Common myeloid progenitor, CD34-positive (primary cell): ENCODE measurements around the gene TADA3. TPM values are rescaled to one million over a fixed set of nuclear protein-coding genes. Genes with fewer than 3 reads are reported as not detected.

ENCODE experiments used
- CTCF ChIA-PET: fragments of 350-600 bp; sonication (Branson Sonifier 250); formaldehyde crosslinking; loops from one replicate; lab custom pipeline; 2021; ENCODE audit warnings: antibody characterized with exemption; lab: Charles Lee
- POLR2A ChIA-PET: fragments of 350-600 bp; sonication (Branson Sonifier 250); formaldehyde crosslinking; loops from one replicate; lab custom pipeline; 2021; ENCODE audit warnings: antibody characterized with exemption; lab: Charles Lee
- DNase-seq, 3 donors: peaks; one replicate each; pipeline versions ENCODE4 v3.0.0 to v3.0.0-alpha.2; 2013
- H3K27ac ChIP-seq, 2 experiments: 1 replicate in 1 of 2; 2 replicates in 1 of 2; pipeline ENCODE4 v1.7.0; 2013; ENCODE audit warnings: inconsistent platforms in 2 of 2, low read length in 2 of 2, mild to moderate bottlenecking in 2 of 2, low read depth in 1 of 2, moderate library complexity in 1 of 2; ENCODE audit not compliant: severe bottlenecking in 2 of 2, insufficient read depth in 1 of 2, poor library complexity in 1 of 2
- H3K27me3 ChIP-seq, 5 experiments: replicated peaks in 2 of 5; 1 replicate in 3 of 5; 2 replicates in 2 of 5; pipeline versions ENCODE4 v1.6.1 to v1.7.0; 2013; ENCODE audit warnings: low read length in 4 of 5, mild to moderate bottlenecking in 2 of 5, moderate library complexity in 2 of 5, inconsistent platforms in 1 of 5; ENCODE audit not compliant: insufficient read depth in 5 of 5, control insufficient read depth in 4 of 5
- H3K36me3 ChIP-seq, 4 experiments: 1 replicate in 2 of 4; 2 replicates in 2 of 4; pipeline versions ENCODE4 v1.6.1 to v1.7.0; 2013; ENCODE audit warnings: low read length in 3 of 4, control low read depth in 1 of 4, mild to moderate bottlenecking in 1 of 4; ENCODE audit not compliant: control insufficient read depth in 4 of 4, insufficient read depth in 4 of 4
- H3K4me1 ChIP-seq, 4 experiments: 1 replicate in 3 of 4; 2 replicates in 1 of 4; pipeline versions ENCODE4 v1.6.1 to v1.7.1; 2013; ENCODE audit warnings: low read length in 3 of 4, mild to moderate bottlenecking in 3 of 4, control low read depth in 1 of 4, inconsistent platforms in 1 of 4, moderate library complexity in 1 of 4; ENCODE audit not compliant: control insufficient read depth in 4 of 4, insufficient read depth in 4 of 4; ENCODE audit errors: control extremely low read depth in 1 of 4
- H3K4me3 ChIP-seq, 7 experiments: 1 replicate in 4 of 7; 2 replicates in 3 of 7; pipeline versions ENCODE4 v1.5.1 to v1.7.0; 2013; ENCODE audit warnings: mild to moderate bottlenecking in 7 of 7, low read length in 6 of 7, moderate library complexity in 6 of 7, inconsistent platforms in 2 of 7, low read depth in 2 of 7, control low read depth in 1 of 7; ENCODE audit not compliant: insufficient read depth in 4 of 7, control insufficient read depth in 1 of 7; ENCODE audit errors: extremely low read depth in 1 of 7
- H3K9me3 ChIP-seq, 5 experiments: 1 replicate in 4 of 5; 2 replicates in 1 of 5; pipeline versions ENCODE4 v1.6.1 to v1.7.1; 2013; ENCODE audit warnings: low read length in 4 of 5, mild to moderate bottlenecking in 2 of 5, inconsistent platforms in 1 of 5, low read depth in 1 of 5, moderate library complexity in 1 of 5; ENCODE audit not compliant: control insufficient read depth in 4 of 5, insufficient read depth in 2 of 5; ENCODE audit errors: control extremely low read depth in 1 of 5
- WGBS: methylation state at CpG from one replicate; pipeline ENCODE4 v1.1.5; 2013; ENCODE audit not compliant: insufficient coverage; 5-methylcytosine and 5-hydroxymethylcytosine counted together
- polyA plus RNA-seq: library from polyadenylated mRNA; unstranded; fragments of 120-200 nt; gene quantifications from one replicate; pipeline ENCODE4 v1.2.1, GENCODE V29; 2013

TADA3 gene, protein sequence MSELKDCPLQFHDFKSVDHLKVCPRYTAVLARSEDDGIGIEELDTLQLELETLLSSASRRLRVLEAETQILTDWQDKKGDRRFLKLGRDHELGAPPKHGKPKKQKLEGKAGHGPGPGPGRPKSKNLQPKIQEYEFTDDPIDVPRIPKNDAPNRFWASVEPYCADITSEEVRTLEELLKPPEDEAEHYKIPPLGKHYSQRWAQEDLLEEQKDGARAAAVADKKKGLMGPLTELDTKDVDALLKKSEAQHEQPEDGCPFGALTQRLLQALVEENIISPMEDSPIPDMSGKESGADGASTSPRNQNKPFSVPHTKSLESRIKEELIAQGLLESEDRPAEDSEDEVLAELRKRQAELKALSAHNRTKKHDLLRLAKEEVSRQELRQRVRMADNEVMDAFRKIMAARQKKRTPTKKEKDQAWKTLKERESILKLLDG
- polyA plus RNA-seq: 39.9 TPM

DNA sequence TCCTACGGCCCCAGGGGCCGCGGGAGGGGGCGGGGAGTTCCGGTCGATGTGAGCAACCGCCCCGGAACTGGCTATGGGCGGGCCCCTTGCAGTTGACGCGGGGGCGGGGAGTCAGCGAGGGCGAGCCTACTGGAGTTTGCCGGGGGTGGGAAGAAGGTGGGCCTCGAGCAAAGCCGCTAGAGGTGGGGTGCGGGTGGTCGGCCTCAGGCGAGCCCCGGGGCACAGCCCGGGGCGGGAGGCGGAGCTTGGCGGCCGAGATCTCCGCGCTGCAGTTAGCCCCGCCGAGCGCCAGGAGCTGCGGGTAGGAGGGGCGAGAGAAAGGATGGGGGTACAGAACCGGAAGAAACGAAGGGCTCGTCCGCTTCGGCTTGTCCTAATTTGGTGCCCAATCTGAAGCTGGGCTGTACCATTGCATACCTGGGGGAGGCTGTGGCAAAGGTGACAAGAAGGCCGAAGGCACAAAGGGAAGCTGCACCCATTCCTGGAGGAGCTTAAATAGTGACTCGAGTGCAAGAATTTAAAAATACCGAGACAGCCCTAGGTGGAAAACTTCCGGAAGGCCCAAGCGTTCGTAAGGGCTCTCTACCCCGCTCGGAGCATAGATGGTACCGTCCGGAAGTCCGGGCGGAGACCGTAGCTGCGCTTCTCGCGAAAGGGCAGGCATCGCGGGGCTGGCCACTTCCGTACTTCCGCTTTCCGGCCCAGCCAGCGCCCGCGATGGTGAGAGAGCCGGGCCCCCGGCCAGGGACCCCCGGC lies at the start of gene TADA3, which contains the start of gene ARPC4:
Gene TADA3 (minus strand): TSS at position 69 of the 756 bp plus-strand sequence. CDS start 1,007 bp downstream, outside the sequence.
Gene ARPC4 (plus strand): TSS at position 678 of the 756 bp plus-strand sequence. CDS start 40 bp downstream, at position 718.
- Histone ChIP-seq H3K36me3 (peaks cover 7 to 37% (median 22%) of the 10 kb centered on the region in 4 experiments), H3K4me1 (peaks cover 11 to 27% (median 21%) of the 10 kb centered on the region in 4 experiments)

DNA sequence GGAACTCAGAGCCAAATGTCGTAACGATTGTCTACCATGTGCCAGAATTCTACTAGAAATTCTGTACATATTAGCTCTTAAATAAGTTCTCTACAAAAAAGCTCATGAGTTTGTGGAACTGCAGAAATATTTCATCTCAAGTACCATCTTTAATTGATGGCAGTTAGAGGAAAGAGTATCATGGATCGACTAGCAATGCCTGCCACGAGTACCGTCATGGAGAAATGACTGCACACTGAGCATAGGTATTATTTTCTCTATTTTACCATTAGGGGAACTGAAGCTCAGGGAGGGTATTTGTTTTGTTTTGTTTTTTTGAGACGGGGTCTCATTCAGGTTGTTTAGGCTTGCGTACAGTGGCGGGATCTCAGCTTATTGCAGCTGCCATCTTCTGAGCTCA lies 48.7 kb upstream of the TADA3 start:
- H3K36me3 ChIP-seq: peaks cover 6 to 44% (median 24%) of the 10 kb centered on the region in 4 experiments
- H3K4me1 ChIP-seq: peaks cover 10 to 48% (median 29%) of the 10 kb centered on the region in 4 experiments
- DNase-seq: peak in 2 of 3 donors; percentile 17 to 37
- H3K4me3 ChIP-seq: no peak overlapping the region
- no peaks in the 10 kb centered on the region for H3K9me3 ChIP-seq
- WGBS: 76% methylated on average over 5 of the region's 8 CpGs
- CTCF ChIA-PET: interaction anchor here (0.6 to 1.3 kb wide), 6 partner anchors 9 to 142 kb away, joined by 3 read pairs; partner anchors contain the start of gene IL17RE
- no peak overlapping the region for H3K27ac ChIP-seq
- H3K27me3 ChIP-seq: no peaks in the 10 kb centered on the region
- POLR2A ChIA-PET: interaction anchor here (0.6 kb wide), 1 partner anchor 111 kb away, joined by 3 read pairs; the partner anchor contains the start of gene PRRT3

More for the DNA sequence above, at the start of gene TADA3, which contains the start of gene ARPC4:
- Histone ChIP-seq H3K4me3 (peak within 1 kb of the TSS; percentile 79 to 98 (median 86)), H3K27ac (peak within 1 kb of the TSS; percentile 96 to 98), H3K9me3 (no peaks in the 10 kb centered on the region), H3K27me3 (no peaks in the 10 kb centered on the region)
- ChIA-PET POLR2A (interaction anchor here (0.5 to 1.3 kb wide), 5 partner anchors 10 to 340 kb away, joined by 3 to 9 read pairs (median 5); partner anchors contain the start of gene BRPF1), CTCF (interaction anchor here (0.9 to 1.6 kb wide), 6 partner anchors 9 to 62 kb away, joined by 3 to 4 read pairs (median 3); partner anchors contain the start of gene OGG1)
- DNase-seq: peak; percentile 97 to 98 (median 98)
- WGBS: under 1% methylated on average over 56 of the region's 65 CpGs

DNA sequence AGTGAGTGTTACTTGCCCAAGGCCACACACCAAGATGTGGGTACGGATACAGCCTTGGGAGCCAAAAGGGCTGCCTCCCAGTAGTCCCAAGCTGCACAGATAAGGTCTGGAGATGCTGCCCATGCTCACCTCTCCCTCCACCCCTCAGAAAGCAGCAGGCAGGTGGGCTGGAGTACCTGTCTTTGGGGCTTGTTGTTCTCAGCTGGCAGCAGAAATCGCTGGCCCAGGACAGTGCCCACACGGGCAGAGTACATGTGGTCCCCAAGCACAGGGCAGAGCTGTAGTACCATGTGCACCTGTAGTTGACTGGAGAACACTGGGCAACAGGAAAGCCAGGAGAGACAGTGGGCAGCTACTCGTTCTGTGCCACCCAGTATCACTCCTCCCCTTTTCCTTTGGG lies 46.6 kb upstream of the TADA3 start:
- H3K4me1 ChIP-seq: peaks cover 6 to 36% (median 24%) of the 10 kb centered on the region in 4 experiments
- POLR2A ChIA-PET: no interaction called here

DNA sequence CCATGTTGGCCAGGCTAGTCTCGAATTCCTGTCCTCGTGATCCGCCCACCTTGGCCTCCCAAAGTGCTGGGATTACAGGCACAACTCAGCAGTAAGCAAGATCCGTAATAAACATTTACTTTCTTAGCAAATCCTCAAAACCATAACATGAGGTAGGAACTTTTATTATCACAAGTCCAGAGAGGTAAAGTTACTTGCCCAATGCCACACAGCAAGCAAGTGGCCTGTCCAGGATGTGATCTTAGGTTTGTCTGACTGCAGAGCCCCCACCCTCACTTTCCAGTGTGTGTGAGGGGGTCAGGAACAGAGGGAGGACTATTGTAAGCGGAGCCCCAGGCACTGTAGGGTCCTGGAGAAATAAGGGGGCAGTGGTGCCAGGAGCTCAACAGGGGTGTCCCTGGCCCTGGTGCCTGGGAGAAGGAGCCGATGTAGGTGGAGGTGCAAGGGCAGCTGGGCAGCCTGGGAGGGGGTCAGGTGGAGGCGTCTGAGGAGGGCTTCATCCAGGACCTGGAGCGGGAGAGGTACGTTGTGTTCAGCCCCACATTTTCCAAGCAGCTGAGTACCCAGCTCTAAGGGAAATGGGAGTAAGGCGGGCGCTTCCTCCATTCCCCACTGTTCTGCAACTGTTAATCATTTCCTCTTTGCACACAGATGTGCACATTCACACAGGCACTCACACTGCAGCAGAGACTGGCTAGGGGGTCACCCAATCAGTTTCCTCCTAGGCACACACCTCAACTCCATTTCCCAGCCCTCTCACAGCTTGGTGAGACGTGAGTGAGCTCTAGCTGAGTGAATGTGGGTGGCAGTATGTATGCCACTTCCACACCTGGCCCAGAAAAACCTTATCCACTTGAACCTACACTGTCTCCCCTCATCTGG lies 45.7 kb upstream of the TADA3 start:
- Histone ChIP-seq H3K36me3 (peaks cover 12 to 70% (median 46%) of the 10 kb centered on the region in 4 experiments), H3K27me3 (no peaks in the 10 kb centered on the region), H3K9me3 (no peaks in the 10 kb centered on the region), H3K4me1 (peaks cover 6 to 29% (median 19%) of the 10 kb centered on the region in 4 experiments), H3K27ac (no peak overlapping the region), H3K4me3 (peak overlapping the region in 1 of 7 experiments; percentile 23)
- 61% methylated on average over 8 of the region's 12 CpGs for WGBS
- POLR2A ChIA-PET: no interaction called here
- CTCF ChIA-PET: interaction anchor here (1.1 to 2.1 kb wide), 2 partner anchors 8 to 41 kb away, joined by 3 to 5 read pairs; no protein-coding TSS in a partner anchor
- DNase-seq: peak in 2 of 3 donors; percentile 54

More for the DNA sequence above, 46.6 kb upstream of the TADA3 start:
- Histone ChIP-seq H3K27ac (no peak overlapping the region), H3K4me3 (no peak overlapping the region), H3K27me3 (no peaks in the 10 kb centered on the region), H3K36me3 (peaks cover 12 to 64% (median 39%) of the 10 kb centered on the region in 4 experiments), H3K9me3 (no peaks in the 10 kb centered on the region)
- CTCF ChIA-PET: interaction anchor here (0.7 to 2.1 kb wide), 8 partner anchors 9 to 144 kb away, joined by 3 to 5 read pairs (median 3); no protein-coding TSS in a partner anchor
- WGBS: 85% methylated on average over 4 of the region's 4 CpGs
- DNase-seq: no peak

DNA sequence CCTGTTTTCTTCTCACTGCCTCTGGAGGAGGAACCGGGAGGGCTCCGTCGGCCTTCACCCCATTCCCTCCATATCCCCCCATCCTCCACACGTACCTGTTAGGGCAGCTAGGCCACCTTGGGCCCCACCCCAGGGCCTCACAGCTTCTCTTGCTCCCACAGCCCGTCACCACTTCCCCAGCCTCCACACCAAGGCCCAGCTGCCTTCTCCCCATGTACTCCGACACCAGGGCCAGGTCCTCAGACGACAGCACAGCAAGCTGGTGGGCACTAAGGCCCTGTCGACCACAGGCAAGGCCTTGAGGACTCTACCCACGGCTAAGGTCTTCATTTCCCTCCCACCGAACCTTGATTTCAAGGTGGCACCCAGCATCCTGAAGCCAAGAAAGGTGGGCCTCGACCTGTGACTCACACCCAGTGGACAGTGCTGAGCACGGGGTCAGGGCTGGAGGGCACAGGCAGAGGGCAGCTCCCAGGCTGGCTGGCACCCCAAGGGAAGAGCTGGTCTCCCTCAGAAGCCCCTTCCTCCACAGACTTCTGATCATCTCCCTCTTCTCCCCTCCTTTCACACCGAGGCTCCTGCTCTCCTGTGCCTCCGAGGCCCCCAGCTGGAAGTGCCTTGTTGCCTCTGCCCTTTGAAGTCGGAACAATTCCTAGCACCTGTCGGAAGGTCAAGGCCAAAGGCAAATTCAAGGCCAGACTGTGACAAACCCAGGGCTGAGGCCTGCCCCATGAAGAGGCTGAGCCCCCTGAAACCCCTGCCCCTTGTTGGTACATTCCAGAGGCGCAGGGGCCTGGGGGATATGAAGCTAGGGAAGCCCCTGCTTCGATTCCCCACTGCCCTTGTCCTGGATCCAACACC lies 42.5 kb upstream of the TADA3 start:
- Histone ChIP-seq H3K9me3 (no peaks in the 10 kb centered on the region), H3K36me3 (peaks cover 9 to 59% (median 38%) of the 10 kb centered on the region in 4 experiments), H3K27ac (no peak overlapping the region), H3K27me3 (no peaks in the 10 kb centered on the region), H3K4me3 (no peak overlapping the region), H3K4me1 (peaks cover 6 to 20% (median 14%) of the 10 kb centered on the region in 4 experiments)
- ChIA-PET CTCF (interaction anchor here (0.8 kb wide), 1 partner anchor 9 kb away, joined by 3 read pairs; the partner anchor contains the start of gene RPUSD3), POLR2A (no interaction called here)
- no peak for DNase-seq
- WGBS: 97% methylated on average over 16 of the region's 18 CpGs
